ENCODE data around the gene VPS41. TPM values are rescaled to one million over a fixed set of nuclear protein-coding genes. Genes with fewer than 3 reads are reported as not detected.

Gene VPS41
- total and polyA plus RNA-seq, 2 of the 13 experiments (the other 11 are each of a cell fraction or from before 2014, with no cell fraction given), result 12.1 to 43.4 TPM

DNA sequence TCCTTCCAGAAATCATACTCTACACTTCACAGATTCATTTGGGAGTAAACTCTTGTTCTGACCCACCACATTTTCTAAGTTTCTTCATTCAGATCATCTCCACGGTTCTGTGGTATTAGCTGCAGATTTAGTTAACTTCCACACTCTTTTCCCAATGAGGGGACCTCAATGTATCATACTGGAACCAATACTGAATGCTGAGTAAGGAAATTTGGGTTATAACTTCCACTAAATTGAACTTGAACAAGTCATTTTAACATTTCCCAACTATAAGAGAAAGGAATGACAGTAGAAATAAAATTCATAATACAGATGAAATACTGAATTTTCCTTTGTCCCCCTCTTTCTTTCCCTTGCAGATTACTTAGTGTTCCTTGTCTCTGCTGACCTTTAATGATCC lies 131.4 kb downstream of the VPS41 start:
- 54% methylated on average over 1 of the region's 1 CpG for WGBS (ENCODE audit: low lambda C conversion rate)
- no TSS peak for BruUV-seq (replicated peaks)
- Histone ChIP-seq H4K20me1 (ENCODE audit: insufficient read depth, low read length) (no peaks in the 10 kb centered on the region), H3K9ac (ENCODE audit: insufficient read depth, low read depth, low read length) (no peak overlapping the region), H3K9me3 (ENCODE audit: low read length) (no peaks in the 10 kb centered on the region), H3K4me3 (replicated peaks in 1 of 3; ENCODE audit: insufficient read depth in 1 of 3, low read depth in 2 of 3, low read length in 3 of 3) (no peak overlapping the region), H2AFZ (ENCODE audit: low read length) (no peak overlapping the region), H3K4me1 (ENCODE audit: insufficient read depth, low read length) (no peaks in the 10 kb centered on the region), H3K4me2 (ENCODE audit: low read depth, low read length) (no peak overlapping the region), H3K27ac (ENCODE audit: extremely low read length, insufficient read depth, low read length) (no peak overlapping the region), H3K36me3 (replicated peaks in 1 of 2; ENCODE audit: control insufficient read depth in 1 of 2, insufficient read depth in 2 of 2, low read length in 2 of 2) (peaks cover 0 to 4% of the 10 kb centered on the region in 2 experiments; a peak in 1 of 5 replicates), H3K79me2 (ENCODE audit: insufficient read depth, low read length) (no peaks in the 10 kb centered on the region), H3K27me3 (ENCODE audit: control insufficient read depth in 1 of 2, insufficient read depth in 2 of 2, low read length in 2 of 2) (no peaks in the 10 kb centered on the region)
- TF ChIP-seq SP2 (CRISPR knock-in tag; IDR thresholded peaks at IDR 0.05) (no peak), MAFK (conservative IDR thresholded peaks at IDR 0.05 in 1 of 2, IDR thresholded peaks at IDR 0.05 in 1 of 2; ENCODE audit: low read length in 2 of 2) (peak; percentile 62 to 77; a peak in 3 of 4 replicates), MAFF (IDR thresholded peaks at IDR 0.05; ENCODE audit: low read depth, low read length) (peak; percentile 66)
- TF ChIP-seq, protein P1, sequence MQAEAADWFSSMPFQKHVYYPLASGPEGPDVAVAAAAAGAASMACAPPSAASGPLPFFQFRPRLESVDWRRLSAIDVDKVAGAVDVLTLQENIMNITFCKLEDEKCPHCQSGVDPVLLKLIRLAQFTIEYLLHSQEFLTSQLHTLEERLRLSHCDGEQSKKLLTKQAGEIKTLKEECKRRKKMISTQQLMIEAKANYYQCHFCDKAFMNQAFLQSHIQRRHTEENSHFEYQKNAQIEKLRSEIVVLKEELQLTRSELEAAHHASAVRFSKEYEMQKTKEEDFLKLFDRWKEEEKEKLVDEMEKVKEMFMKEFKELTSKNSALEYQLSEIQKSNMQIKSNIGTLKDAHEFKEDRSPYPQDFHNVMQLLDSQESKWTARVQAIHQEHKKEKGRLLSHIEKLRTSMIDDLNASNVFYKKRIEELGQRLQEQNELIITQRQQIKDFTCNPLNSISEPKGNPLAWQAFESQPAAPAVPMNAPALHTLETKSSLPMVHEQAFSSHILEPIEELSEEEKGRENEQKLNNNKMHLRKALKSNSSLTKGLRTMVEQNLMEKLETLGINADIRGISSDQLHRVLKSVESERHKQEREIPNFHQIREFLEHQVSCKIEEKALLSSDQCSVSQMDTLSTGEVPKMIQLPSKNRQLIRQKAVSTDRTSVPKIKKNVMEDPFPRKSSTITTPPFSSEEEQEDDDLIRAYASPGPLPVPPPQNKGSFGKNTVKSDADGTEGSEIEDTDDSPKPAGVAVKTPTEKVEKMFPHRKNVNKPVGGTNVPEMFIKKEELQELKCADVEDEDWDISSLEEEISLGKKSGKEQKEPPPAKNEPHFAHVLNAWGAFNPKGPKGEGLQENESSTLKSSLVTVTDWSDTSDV (CRISPR knock-in tag; IDR thresholded peaks at IDR 0.05), result no peak
- DNase-seq (ENCODE audit: low spot score) (no peak), ATAC-seq (no peak), FAIRE-seq (no peak)
- CTCF ChIA-PET (ENCODE audit: low intra/inter-chr PET ratio, low total read pairs), result no interaction called here
- intact Hi-C loops (cut with micrococcal nuclease; ENCODE audit: unreplicated experiment) (no loop called here), in situ Hi-C loops (cut with HindIII; ENCODE audit: extremely low pct_ligation_motif_present, low pct_unique_long_range_greater_than_20kb) (no loop called here)
- POLR2A ChIA-PET, result no interaction called here

DNA sequence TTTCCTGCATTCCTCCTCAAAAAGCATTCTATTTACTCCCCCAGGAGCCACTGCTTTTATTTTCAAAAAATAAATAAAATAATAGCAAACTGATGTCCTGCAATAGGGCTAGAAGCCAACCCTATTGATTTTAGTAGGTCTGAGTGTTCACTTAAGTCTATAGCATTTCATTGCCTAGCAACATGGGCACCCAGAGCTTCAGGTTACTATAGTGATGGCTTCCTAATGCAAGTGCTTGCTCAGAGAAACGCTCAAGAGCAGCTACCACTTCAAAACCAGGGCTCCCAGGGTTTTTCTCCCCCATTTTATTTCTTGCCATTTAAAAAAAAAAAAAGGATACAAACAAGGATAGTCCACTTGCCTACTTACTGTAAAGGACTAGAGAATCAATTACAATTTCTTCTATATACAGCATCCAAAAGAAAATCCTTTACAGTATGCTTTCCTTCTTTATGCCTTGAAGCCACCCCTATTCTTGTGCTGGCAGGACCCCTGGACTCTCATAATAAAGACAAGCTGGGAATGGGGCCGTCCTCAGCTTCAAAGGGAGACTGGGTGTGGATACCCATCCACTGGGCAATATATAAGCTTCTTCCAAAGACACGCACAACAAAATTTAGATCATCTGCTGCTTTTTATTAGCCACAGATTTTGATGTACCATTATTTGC lies 133.3 kb downstream of the VPS41 start:
- Histone ChIP-seq H3K9me3 (ENCODE audit: low read length) (no peaks in the 10 kb centered on the region), H3K27me3 (ENCODE audit: control insufficient read depth in 1 of 2, insufficient read depth in 2 of 2, low read length in 2 of 2) (no peaks in the 10 kb centered on the region), H3K9ac (ENCODE audit: insufficient read depth, low read depth, low read length) (no peak overlapping the region), H4K20me1 (ENCODE audit: insufficient read depth, low read length) (no peaks in the 10 kb centered on the region), H3K79me2 (ENCODE audit: insufficient read depth, low read length) (no peaks in the 10 kb centered on the region), H3K4me2 (ENCODE audit: low read depth, low read length) (no peak overlapping the region), H3K36me3 (replicated peaks in 1 of 2; ENCODE audit: control insufficient read depth in 1 of 2, insufficient read depth in 2 of 2, low read length in 2 of 2) (peaks cover 0 to 7% of the 10 kb centered on the region in 2 experiments; a peak in 1 of 5 replicates), H2AFZ (ENCODE audit: low read length) (no peak overlapping the region), H3K4me1 (ENCODE audit: insufficient read depth, low read length) (no peaks in the 10 kb centered on the region), H3K27ac (ENCODE audit: extremely low read length, insufficient read depth, low read length) (no peak overlapping the region), H3K4me3 (replicated peaks in 1 of 3; ENCODE audit: insufficient read depth in 1 of 3, low read depth in 2 of 3, low read length in 3 of 3) (no peak overlapping the region)
- ChIA-PET CTCF (ENCODE audit: low intra/inter-chr PET ratio, low total read pairs) (no interaction called here), POLR2A (no interaction called here)
- DNase-seq (ENCODE audit: low spot score) (no peak), ATAC-seq (no peak), FAIRE-seq (no peak)
- no TSS peak for BruUV-seq (replicated peaks)
- intact Hi-C loops (cut with micrococcal nuclease; ENCODE audit: unreplicated experiment), result no loop called here
- WGBS (ENCODE audit: low lambda C conversion rate), result 79% methylated on average over 3 of the region's 3 CpGs
- in situ Hi-C loops (cut with HindIII; ENCODE audit: extremely low pct_ligation_motif_present, low pct_unique_long_range_greater_than_20kb), result no loop called here
- TF ChIP-seq ATF7 (IDR thresholded peaks at IDR 0.05) (no peak), ATF7 (CRISPR knock-in tag; IDR thresholded peaks at IDR 0.05) (no peak), XBP1 (CRISPR knock-in tag; IDR thresholded peaks at IDR 0.05) (no peak), ZNF737 (CRISPR knock-in tag; IDR thresholded peaks at IDR 0.05; ENCODE audit: borderline replicate concordance) (no peak), NFE2L1 (CRISPR knock-in tag; IDR thresholded peaks at IDR 0.05; ENCODE audit: borderline replicate concordance) (no peak), PAWR (CRISPR knock-in tag; IDR thresholded peaks at IDR 0.05; ENCODE audit: borderline replicate concordance) (no peak), MAZ (IDR thresholded peaks at IDR 0.05; ENCODE audit: borderline replicate concordance, low read depth, low read length) (no peak), MAZ (CRISPR knock-in tag; IDR thresholded peaks at IDR 0.05; ENCODE audit: low read depth) (no peak)
- TF ChIP-seq, protein P2, sequence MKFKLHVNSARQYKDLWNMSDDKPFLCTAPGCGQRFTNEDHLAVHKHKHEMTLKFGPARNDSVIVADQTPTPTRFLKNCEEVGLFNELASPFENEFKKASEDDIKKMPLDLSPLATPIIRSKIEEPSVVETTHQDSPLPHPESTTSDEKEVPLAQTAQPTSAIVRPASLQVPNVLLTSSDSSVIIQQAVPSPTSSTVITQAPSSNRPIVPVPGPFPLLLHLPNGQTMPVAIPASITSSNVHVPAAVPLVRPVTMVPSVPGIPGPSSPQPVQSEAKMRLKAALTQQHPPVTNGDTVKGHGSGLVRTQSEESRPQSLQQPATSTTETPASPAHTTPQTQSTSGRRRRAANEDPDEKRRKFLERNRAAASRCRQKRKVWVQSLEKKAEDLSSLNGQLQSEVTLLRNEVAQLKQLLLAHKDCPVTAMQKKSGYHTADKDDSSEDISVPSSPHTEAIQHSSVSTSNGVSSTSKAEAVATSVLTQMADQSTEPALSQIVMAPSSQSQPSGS (CRISPR knock-in tag; IDR thresholded peaks at IDR 0.05), result no peak
- TF ChIP-seq, protein P3, sequence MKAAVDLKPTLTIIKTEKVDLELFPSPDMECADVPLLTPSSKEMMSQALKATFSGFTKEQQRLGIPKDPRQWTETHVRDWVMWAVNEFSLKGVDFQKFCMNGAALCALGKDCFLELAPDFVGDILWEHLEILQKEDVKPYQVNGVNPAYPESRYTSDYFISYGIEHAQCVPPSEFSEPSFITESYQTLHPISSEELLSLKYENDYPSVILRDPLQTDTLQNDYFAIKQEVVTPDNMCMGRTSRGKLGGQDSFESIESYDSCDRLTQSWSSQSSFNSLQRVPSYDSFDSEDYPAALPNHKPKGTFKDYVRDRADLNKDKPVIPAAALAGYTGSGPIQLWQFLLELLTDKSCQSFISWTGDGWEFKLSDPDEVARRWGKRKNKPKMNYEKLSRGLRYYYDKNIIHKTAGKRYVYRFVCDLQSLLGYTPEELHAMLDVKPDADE (CRISPR knock-in tag; IDR thresholded peaks at IDR 0.05), result no peak

All from HepG2 (cell line).